Ammon's horn (tissue), 1 donor: ENCODE data around the gene PTPRS.
A peak's percentile ranks its signal among the peaks of the same experiment; 100 is the strongest.

Experiments used
- DNase-seq: peaks from one replicate; pipeline ENCODE4 v3.0.0-alpha.2; 2016; ENCODE audit warnings: low spot score

PTPRS gene

DNA sequence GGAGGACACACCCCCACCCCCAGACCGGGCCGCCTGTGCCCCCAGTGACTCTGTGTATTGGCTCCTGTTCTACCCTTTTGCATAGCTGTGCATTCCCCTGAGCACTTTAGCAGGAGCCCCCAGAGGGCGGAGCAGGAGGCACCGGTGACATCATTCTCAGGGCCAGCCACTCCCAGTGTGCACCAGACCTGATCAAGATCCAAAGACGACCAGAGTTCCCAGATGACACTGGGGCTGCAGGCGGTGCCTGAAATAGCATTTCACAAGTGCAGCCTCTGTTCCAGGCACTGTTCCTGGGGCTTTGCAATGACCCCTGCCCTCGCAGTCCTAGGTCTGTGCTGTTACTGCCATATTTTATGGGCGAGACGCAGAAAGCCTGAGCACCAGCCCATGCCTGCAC is 14.5 kb upstream of the PTPRS start:
- no peak for DNase-seq

DNA sequence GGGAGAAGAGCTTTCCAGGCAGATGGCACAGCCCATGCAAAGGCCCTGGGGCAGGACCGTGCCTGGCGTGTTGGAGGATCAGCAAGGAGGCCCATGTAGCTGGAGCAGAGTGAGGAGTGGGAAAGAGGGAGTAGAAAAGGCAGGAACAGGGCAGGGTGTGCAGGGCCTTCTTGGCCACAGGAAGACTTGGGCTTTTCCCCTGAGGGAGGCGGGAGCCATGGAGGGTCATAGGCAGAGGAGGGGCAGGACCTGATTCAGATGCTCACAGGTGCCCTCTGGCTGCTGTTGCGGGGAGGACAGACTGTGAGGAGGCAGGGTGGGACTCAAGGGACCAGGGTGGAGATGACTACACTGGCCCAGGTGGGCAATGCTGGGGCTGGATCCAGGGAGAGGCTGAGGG is 13.8 kb upstream of the PTPRS start:
- DNase-seq, result no peak

DNA sequence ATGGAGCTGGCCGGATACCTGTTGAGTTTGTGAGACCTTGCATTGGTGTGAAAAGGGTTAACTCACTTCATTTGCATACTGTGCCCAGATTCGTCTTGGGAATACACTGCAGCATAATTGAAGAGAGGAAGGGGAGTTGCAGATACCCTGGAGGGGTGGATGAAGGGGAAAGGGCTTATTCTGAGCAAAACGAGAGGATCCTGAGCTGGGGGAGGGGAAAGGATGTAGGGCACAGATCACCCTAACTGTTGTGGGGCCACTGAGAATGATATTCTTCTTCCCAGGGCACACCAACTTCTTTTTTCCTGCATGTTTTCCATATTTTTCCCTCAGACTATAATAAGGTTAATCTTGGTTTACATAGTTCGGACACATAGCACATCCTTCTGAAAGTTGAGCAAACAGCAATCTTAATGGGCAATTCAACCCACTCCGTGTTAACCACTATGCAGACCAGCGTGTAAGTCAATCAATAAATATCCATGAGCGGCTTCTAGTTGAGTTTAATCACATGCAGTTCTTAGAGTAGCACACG is 11.7 kb upstream of the PTPRS start:
- DNase-seq, result no peak

DNA sequence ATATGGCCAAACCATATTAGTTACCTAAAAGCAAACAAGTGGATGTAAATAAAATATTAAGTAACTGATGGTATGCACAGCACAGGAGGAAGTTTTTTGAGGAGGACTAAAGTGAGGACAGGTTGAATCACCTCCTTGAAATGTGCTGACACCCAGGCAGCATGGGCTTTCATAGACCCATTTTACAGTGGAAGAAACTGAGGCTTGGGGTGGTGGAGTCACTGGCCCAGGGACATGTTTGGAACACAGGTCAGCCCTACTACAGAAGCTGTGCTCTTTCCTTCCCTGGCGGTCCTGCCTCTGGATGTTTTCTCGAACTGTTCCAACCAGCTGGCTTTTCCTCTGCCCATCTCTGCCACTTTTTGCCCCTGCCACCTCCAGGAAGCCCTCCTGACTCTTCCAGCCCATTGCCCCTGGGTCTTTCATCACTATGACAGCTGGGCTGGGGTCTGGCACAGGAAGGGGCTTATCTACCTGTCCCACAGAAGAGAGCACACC is 11.2 kb upstream of the PTPRS start:
- DNase-seq, result no peak

DNA sequence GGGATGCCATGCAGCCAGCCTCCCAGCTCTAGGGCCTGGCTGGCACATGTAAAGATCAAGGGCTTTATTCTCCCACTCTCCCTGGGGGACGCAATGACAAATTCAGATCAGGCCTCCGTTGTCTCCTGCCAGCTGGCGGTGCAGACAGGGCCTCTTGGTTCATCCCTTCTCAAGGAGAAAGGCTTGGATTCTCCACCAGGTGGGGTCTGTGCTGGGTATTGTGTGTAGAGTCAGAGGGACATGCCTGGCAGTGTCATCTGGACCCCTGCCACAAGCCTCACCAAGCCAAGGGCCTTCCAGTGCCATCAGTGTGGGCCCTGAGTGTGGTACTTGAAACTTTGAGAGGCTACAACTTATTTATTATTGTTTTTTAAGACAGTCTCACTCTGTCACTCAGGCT is 8.4 kb upstream of the PTPRS start:
- no peak for DNase-seq

DNA sequence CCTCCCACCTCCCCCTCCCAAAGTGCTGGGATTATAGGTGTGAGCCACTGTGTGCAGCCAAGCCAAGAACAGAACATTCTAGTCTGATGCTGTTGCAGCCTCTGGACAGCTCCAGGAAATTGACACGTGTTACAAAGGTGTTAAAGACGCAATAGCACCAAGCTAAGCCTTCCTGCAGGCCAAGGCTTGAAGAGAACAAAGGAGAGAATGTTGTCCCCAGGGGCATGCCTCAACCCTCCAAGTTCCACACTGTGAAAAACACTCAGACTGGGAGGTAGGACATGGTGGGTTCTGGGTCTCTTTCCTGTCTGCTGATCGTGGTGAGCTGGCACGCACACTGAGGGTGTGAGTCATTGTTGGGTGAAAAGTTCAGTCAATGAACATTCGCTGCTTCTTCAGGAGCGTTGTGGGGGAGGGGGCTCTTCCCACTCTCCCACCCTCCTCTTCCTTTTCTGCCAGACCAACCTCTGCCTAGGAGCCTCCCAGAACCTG is 5.3 kb upstream of the PTPRS start:
- no peak for DNase-seq

DNA sequence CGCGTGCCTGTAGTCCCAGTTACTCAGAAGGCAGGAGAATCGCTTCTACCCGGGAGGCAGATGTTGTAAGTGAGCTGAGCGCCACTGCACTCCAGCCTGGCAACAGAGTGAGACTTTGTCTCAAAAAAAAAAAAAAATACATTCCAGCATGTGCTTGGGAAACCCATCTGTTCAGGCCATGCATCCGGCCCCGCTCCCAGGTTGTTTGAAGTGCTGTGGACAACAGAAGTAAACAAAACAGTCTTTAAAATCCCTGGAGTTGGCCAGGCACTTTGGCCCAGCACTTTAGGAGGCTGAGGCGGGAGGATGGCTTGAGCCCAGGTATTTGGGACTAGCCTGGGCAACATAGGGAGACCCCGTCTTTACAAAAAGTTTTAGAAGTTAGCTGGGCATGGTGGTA is 3.2 kb upstream of the PTPRS start:
- DNase-seq, result no peak

DNA sequence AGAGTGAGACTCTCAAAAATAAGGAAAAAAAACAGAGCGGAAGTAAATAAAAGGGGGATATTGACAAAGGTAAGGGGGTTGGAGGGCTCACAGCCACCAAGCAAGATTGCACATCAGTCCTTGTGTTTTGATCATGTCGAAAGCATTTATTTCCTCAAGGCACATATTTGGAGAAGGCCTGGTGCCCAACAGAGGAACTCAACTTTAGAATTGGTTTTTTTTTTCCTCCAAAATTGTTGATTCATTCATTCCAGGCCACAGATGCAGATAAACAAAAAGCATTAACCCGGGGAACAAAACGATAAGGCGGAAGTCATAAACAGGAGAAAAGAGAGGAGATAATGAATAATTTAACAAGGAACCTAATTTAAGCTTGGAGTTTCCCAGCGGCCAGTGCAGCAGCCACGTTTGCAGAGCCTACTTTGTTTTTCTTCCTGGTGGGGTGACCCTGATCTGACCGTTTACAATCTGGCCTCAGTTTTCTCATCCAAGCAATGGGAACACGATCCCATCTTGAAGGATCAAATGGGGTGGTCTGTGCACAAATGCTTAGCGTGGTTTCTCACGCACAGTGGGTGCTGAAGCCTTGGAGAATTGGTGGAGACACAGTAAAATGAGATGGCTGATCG is 2.1 kb upstream of the PTPRS start:
- no peak for DNase-seq

DNA sequence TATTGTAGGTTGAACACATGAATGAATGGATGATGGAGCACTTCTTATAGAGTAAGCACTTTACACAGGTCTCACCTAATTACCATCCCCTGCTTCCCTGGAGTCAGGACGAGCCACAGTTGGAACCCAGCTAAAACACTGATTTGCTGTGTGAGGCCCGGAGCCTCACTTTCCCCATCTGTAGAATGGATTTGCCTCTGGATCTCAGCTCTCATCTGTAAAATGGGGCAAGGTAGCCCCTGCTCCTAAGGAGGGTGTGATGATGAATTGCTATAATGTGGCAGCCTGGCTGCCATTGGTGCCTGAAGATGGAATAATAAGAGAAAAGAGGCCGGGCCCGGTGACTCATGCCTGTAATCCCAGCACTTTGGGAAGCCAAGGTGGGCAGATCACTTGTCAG is 1.4 kb upstream of the PTPRS start:
- DNase-seq, result no peak

DNA sequence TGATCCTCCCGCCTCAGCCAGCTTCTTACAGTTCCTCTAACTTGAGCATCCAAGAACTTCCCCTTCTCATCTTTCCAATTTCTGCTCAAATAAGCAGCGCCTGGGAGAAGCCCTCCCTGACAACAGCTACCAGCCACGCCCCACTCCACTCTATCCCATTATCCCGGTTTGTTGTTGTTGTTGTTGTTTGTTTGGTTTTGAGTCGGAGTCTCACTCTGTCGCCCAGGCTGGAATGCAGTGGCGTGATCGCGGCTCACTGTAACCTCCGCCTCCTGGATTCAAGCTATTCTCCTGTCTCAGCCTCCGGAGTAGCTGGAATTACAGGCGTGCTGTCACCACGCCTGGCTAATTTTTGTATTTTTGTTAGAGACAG is 822 bp upstream of the PTPRS start:
- no peak for DNase-seq

DNA sequence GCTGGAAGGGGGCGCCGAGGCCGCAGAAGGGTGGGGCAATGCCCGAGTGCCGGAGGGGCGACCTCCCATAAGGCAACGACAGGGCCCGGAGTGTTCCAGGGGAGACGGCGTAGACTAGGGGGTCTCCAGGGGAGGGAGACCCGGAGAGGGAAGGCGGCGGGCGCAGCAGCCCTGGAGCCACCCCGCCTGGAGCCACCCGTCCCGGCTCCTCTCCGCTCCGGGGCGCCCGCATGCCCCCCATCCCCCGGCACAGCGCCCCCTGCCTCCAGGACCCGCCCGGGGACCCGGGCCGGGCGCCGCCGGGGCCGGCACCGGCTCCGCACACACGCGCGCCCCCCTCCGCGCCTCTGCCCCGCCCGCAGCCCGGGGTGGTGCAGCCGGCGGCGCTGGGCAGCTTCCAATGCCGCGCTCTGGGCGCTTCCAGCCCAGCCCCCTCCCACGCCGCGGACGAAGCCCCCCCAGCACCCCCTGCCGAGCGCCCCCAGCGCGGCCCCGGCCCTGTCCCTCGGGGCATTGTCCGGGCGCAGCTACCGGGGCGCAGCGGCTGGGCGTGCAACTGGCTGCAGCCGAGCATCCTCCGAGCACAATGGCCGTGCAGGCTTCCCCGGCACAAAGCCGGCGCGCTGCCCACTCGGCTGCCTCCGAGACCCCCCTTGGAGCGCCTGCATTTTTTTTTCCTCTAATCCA is 519 bp downstream of the PTPRS start:
- peak; percentile 28 for DNase-seq

DNA sequence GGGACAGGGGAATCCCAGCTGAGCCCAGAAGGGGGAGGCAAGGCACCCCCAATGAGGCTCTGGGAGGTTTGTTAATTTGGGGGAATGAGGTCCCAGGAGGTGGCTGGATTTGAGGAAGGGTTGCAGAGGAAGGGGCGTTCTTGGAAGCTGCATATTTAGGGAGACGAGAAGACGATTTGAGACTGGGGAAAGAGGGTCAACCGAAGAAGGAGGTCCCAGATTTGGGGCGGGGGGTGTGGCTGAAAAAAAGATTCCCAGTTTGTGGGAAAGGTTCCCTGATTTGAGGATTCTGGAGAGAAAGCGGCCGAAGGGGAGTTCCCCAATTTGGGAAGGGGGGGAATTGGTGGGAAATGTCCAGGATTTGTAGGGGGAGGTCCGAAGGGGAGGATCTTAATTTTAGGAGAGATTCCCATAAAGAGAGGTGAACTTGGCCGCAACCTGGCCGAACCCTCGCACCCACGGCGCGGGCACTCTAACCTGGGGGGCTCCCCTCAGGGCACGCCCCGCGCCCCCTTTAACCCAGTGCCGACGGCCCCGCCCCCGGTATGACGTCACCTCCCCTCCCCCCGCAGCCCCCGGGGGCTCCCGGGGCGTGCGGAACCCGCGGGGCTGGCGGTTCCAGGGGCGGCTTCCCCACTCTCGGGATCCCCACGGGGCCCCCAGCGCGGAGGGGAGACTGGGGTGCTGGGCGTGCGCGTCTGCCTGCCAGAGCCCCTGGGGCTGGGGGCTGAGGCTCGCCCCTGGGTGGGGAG is 1.2 kb downstream of the PTPRS start:
- DNase-seq, result no peak

DNA sequence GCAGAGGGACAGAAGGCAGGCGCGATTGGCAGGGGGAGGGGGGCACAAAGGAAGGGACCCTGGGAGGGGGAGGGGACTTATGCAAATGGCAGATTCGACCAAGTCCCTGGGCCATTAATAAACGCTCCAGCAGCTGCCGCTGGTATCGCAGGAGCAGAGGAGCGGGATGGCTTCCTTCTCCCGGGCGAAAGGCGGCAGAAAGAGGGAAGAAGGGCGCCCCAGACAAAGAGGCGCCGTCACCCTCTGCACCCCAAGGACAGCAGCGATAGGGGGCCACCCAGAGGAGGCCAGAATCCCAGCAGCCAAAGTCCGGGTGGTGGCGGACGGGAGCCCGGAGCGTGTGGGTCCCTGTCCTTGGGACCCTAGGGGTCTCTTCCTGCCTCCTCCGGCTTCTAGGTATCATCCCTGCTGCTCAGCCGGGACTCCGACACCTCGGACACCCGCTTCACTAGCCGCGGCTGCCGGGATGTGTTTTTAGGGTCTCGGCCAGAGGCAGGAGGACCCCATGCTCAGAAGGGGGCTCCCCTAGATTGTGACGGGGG is 1.9 kb downstream of the PTPRS start:
- DNase-seq, result peak; percentile 37

DNA sequence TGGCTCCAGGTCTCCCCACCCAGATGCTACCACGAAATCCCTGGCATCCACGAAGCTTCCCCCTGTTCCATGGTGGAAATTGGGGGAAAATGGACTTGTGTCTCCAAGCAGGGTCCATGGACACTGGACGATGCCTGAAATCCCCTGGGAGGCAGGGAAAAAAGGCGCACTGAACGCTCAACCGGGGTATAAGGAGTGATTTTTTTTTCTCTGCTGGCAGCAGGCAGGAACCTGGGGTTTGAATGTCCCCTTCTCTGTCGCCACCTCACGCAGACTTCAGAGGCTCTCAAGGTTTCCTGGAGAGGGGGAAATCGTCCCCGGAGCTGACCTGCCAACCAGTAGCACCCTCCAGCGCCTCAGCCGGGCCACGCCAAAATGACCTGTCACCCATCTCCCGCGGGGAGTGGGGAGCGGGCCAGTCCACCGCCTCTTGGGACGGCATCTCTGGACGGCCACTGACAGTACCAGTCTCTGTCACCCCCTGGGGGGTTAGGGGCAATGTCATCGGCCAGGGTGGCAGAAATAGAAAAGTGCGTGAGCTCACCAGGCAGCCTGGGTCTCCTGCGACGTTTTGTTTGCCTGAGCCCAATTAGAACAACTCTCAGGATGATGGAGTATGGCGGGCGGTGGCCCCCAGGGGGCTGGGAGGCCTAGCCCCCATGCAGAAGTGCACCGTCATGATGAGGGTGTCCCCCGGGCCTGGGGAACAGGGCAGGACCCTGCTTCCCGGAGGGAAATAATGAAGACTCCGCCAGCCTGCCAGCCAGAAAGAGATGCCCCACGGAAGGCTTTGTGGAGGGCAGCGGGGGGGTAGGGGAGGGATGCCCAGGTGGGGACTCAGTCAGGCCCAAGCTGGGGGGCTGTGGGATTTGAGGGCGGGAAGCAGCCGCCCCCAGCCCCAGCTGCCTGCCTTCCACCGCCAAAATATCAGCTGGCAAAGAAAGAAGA is 2.6 kb downstream of the PTPRS start:
- DNase-seq, result no peak

DNA sequence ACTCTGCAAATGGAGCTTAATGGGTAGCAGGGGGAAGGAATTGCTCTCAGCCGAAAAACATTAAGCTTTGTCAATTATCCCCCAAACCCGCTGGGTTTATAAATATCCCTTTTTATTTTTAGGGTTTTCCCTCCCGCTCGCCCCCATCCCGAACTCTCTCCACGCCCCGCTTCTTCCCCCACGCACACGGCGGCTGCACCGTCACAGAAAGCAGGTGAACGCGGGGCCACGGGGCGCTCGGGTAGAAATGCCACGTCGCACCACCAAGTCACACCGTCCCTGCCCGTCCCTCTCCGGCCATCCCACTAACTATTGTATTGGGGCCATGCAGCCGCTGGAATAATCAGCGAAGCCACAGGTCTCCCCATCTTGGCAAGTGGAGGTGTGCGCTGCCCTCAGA is 3.5 kb downstream of the PTPRS start:
- no peak for DNase-seq

DNA sequence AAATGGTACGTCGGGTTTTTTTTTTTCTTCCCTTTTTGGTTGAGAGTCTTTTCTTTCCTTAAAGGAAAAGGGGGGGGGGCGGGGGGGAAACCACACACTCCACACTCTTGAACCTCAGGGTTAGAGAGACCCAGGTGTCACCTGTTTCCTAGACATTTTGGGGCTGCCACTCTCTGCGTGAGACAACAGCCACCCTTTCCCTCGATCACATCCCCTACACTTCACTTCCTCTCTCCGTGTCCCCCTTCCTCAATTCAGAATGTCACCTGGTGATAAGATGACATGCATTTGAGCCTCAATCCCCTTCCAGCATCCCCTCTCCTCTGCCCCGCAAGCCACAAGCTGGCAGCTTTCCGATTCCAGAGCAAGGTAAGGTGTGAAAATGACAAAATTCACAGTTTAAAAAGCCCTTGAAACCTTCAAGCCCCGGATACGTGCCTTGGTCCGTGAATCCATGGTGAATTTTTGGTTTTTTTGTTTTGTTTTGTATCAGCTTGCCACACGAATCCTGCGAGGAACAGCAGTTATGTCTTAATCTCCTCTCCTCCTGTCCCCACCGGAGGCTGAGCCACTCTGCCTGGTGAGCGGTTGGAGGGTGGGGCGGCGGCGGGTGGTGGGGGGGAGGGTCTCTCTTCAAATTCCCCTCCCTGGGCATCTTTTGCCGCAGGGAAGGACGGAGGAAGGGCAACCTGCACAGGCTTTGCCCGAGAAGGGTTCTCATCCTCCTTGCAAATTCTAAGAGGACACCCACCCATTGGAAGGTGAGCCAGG is 4.2 kb downstream of the PTPRS start:
- no peak for DNase-seq

DNA sequence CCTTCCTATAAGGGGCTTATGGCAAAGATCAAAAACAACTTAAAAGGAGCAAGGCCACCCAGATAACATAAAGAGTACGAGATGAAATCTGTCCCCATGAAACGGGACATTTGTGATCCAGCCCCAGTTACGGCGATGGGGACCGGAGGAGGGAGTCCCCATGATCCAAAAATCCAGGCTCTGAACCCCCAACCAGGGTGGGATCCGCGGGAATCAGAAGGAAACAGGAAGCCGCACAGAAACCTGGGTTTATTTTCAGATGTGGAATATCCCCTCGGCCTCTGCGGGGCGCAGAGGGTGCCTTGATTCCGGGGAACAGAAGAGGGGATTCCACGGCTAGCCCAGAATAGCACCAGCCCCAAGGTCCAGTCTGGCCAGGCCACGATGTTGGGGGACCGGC is 5.0 kb downstream of the PTPRS start:
- DNase-seq, result no peak

DNA sequence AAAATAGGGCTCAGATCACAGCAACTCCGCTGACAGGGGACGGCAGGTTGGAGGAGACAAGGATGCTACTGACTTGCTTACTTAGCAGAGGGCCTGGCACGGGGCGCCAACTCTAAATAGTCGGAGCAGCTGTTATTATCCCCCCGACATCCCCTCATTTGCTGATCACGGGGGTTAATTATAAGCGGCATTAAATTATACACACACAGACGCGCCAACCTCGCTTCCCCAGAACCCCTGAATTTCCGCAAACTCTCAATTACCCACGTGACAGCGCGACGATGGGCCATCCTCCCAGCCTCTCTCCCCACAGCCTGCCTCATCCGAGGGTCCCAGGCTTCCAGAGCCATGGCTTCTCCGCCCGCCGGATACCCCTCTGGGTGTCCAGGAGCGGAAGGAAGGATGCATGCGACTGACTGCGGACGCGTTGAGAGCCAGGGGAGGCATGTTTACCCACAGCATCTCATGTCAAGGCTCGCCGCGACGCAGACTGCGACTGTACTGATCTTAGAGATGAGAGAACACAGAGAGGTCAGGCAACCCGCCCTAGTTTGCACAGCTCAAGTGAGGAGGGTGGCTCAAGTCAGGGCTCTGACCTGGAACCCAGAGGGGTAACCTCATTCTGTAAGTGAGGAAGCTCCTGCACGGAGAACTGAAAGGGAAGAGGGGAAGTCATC is 5.7 kb downstream of the PTPRS start:
- no peak for DNase-seq

DNA sequence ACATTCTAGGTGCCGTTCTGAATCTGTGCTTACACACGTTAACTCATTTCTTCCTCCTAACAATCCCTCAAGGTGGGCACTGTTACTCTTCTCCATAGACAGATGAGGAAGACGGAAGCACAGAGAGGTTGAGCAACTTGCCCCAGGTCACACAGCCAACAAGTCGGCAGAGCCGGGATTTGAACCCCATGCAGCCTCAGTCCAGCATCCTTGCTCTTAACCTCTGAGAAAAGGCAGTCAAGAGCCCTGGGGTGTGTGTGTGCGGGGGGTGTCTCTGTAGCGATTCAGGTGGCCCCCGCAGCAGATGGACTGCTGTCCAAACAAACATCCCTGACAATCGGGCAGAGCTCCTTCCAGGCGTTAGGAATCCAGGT is 6.3 kb downstream of the PTPRS start:
- no peak for DNase-seq
